Stimulated activated CD4-positive, alpha-beta T cell treated with anti-CD3 and anti-CD28 coated beads, Interleukin-15, amount 100 ng/mL, for 24 hours (primary cell): ENCODE measurements around the gene ATP6V1G2.
"Not testable (repeated sequence)": the region's sequence is repeated elsewhere in the genome, so short reads cannot be mapped to it uniquely, and the experiment has no call there.

Source experiments
- DNase-seq: peaks from one replicate; pipeline ENCODE4 v3.0.0-alpha.2; 2020

ATP6V1G2 gene

GRCh38 chr6:31525932-31526591, 20.3 kb downstream of the ATP6V1G2 start:
- DNase-seq = no peak

- DNase-seq = no peak
Observed at GRCh38 chr6:31525553-31525931, 20.9 kb downstream of the ATP6V1G2 start.

GRCh38 chr6:31521835-31522234, 24.6 kb downstream of the ATP6V1G2 start:
- no peak for DNase-seq

- no peak for DNase-seq
Observed at GRCh38 chr6:31513456-31514165, 32.8 kb downstream of the ATP6V1G2 start.

GRCh38 chr6:31510007-31510406, 36.4 kb downstream of the ATP6V1G2 start:
- DNase-seq = no peak

- not testable (repeated sequence) for DNase-seq
Observed at GRCh38 chr6:31509036-31509435, 37.4 kb downstream of the ATP6V1G2 start.

- no peak for DNase-seq
Observed at GRCh38 chr6:31502586-31502985, 43.8 kb downstream of the ATP6V1G2 start.

GRCh38 chr6:31499648-31500047, 46.8 kb downstream of the ATP6V1G2 start:
- DNase-seq = not testable (repeated sequence)

GRCh38 chr6:31498748-31499147, 47.7 kb downstream of the ATP6V1G2 start:
- no peak for DNase-seq

GRCh38 chr6:31497531-31498476, 48.6 kb downstream of the ATP6V1G2 start, which contains the start of gene MICB:
Gene MICB, plus strand, starts transcription at chr6:31498145. Its CDS starts 49 bp downstream, at chr6:31498194.
- DNase-seq = peak; percentile 92

- peak; percentile 41 for DNase-seq
Observed at GRCh38 chr6:31496826-31497225, 49.6 kb downstream of the ATP6V1G2 start.

- DNase-seq = no peak
Observed at GRCh38 chr6:31495580-31495979, 50.8 kb downstream of the ATP6V1G2 start.
